SW 1271 (cell line): Measurements from ENCODE around the gene CASP12.

Experiments used
- DNase-seq, 2 experiments: peaks; one replicate each; lab custom pipeline; 2025; lab: John Stamatoyannopoulos, UW

Gene CASP12

GRCh38 chr11:104891135-104891534 lies 7.1 kb downstream of the CASP12 start:
- no peak for DNase-seq

- DNase-seq, result no peak
Observed at GRCh38 chr11:104883342-104883741, 14.9 kb downstream of the CASP12 start.

GRCh38 chr11:104881117-104881794 lies 17.0 kb downstream of the CASP12 start:
- no peak for DNase-seq

- DNase-seq, result no peak
Observed at GRCh38 chr11:104879514-104880190, 18.6 kb downstream of the CASP12 start.

- no peak for DNase-seq
Observed at GRCh38 chr11:104876861-104877431, 21.3 kb downstream of the CASP12 start.

GRCh38 chr11:104876324-104876723 lies 21.9 kb downstream of the CASP12 start:
- DNase-seq, result no peak

GRCh38 chr11:104873252-104873651 lies 25.0 kb downstream of the CASP12 start:
- peak in 1 of 2 experiments; percentile 17 for DNase-seq

GRCh38 chr11:104872393-104872792 lies 25.9 kb downstream of the CASP12 start:
- DNase-seq, result no peak

- DNase-seq, result no peak
Observed at GRCh38 chr11:104870910-104871309, 27.4 kb downstream of the CASP12 start.

- DNase-seq, result no peak
Observed at GRCh38 chr11:104866815-104867214, 31.4 kb downstream of the CASP12 start.

GRCh38 chr11:104858882-104859775 lies 39.1 kb downstream of the CASP12 start:
- DNase-seq, result no peak

- DNase-seq, result no peak
Observed at GRCh38 chr11:104856607-104857006, 41.7 kb downstream of the CASP12 start.

- DNase-seq, result no peak
Observed at GRCh38 chr11:104855965-104856364, 42.3 kb downstream of the CASP12 start.

GRCh38 chr11:104853276-104853675 lies 45.0 kb downstream of the CASP12 start:
- no peak for DNase-seq

- DNase-seq, result no peak
Observed at GRCh38 chr11:104852811-104853210, 45.4 kb downstream of the CASP12 start.

- no peak for DNase-seq
Observed at GRCh38 chr11:104846216-104846615, 52.0 kb downstream of the CASP12 start.

GRCh38 chr11:104844451-104844850 lies 53.8 kb downstream of the CASP12 start:
- no peak for DNase-seq

- DNase-seq, result no peak
Observed at GRCh38 chr11:104843150-104843836, 55.0 kb downstream of the CASP12 start.

- DNase-seq, result no peak
Observed at GRCh38 chr11:104841973-104842525, 56.2 kb downstream of the CASP12 start.

- DNase-seq, result no peak
Observed at GRCh38 chr11:104841185-104841584, 57.1 kb downstream of the CASP12 start.

- DNase-seq, result no peak
Observed at GRCh38 chr11:104837969-104838639, 60.2 kb downstream of the CASP12 start.
